ENCODE results near the gene HIGD1B. TPM values are rescaled to one million over a fixed set of nuclear protein-coding genes. Genes with fewer than 3 reads are reported as not detected.

The HIGD1B gene
- total RNA-seq, 1 donor from 2014 or later, result 8.9 TPM

- Histone ChIP-seq H3K36me3 (ENCODE audit: control insufficient read depth in 3 of 3, insufficient read depth in 3 of 3, low read length in 3 of 3) (peaks cover 67 to 79% (median 74%) of the 10 kb centered on the region in 3 donors), H3K27me3 (ENCODE audit: control insufficient read depth in 3 of 3, insufficient read depth in 3 of 3, low read length in 3 of 3) (no peaks in the 10 kb centered on the region), H3K9ac (ENCODE audit: low read depth in 1 of 3, low read length in 3 of 3) (no peak overlapping the region), H3K27ac (ENCODE audit: low read depth, low read length) (no peak overlapping the region), H3K4me1 (ENCODE audit: control insufficient read depth in 3 of 3, insufficient read depth in 3 of 3, low read length in 3 of 3) (peaks cover 0 to 4% (median 4%) of the 10 kb centered on the region in 3 donors), H3K4me3 (ENCODE audit: low read length in 3 of 3) (no peak overlapping the region), H3K9me3 (ENCODE audit: control insufficient read depth in 3 of 3, low read length in 3 of 3) (no peaks in the 10 kb centered on the region)
Measured at GRCh38 chr17:44854192-44854591, 6.5 kb downstream of the HIGD1B start.

DNA sequence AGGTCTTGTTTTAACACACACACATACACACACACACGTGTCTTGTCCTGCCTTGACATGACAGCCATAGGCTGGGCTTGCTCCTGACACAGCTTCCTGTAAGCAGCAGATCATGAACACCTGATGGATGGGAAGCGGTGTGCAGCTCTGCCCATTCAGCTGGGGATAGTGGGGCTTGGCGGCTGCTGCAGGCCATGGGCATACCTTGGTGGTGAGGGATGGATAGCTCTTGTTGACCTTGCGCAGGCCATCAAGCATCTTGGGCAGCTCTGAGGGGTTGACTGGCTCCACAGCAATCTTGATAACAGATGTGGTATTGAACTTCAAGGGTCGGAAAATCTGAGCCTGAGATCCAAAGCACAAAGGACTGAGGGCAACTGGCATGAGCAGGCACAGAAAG is 12.0 kb downstream of the HIGD1B start:
- H3K27me3 ChIP-seq (ENCODE audit: control insufficient read depth in 3 of 3, insufficient read depth in 3 of 3, low read length in 3 of 3), result no peaks in the 10 kb centered on the region
- H3K36me3 ChIP-seq (ENCODE audit: control insufficient read depth in 3 of 3, insufficient read depth in 3 of 3, low read length in 3 of 3), result peaks cover 72 to 90% (median 77%) of the 10 kb centered on the region in 3 donors

DNA sequence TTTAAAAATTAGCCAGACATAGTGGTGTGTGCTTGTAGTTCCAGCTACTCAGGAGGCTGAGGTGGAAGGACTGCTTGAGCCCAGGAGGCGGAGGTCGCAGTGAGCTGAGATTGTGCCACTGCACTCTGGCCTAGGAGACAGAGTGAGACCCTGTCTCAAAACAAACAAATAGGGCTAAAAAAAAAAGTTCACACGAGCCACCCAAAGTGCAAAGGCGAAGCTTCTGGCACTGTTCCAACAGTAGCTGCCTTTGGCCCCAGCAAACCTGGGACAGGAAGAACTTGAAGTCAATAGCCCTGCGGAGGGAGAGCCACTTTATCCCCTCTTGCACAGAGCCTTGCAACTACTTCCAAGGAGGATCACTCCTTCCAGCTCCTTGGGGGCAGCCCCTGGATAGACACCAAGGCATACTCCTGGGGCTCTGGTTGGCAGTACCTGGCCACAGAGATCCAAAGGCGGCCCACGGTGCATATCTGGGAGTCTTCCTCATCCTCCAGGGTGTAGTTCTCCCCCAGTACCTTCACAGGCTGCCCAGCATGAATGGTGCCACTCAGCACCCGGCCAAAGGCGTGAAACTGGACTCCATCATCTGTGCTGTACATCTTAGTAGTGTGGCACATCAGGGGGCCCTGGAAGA is 14.7 kb downstream of the HIGD1B start:
- H3K36me3 ChIP-seq (ENCODE audit: control insufficient read depth in 3 of 3, insufficient read depth in 3 of 3, low read length in 3 of 3), result peaks cover 56 to 75% (median 72%) of the 10 kb centered on the region in 3 donors
- no peaks in the 10 kb centered on the region for H3K4me1 ChIP-seq (ENCODE audit: control insufficient read depth in 3 of 3, insufficient read depth in 3 of 3, low read length in 3 of 3)
- no peak overlapping the region for H3K4me3 ChIP-seq (ENCODE audit: low read length in 3 of 3)
- no peak overlapping the region for H3K27ac ChIP-seq (ENCODE audit: low read depth, low read length)
- no peaks in the 10 kb centered on the region for H3K9me3 ChIP-seq (ENCODE audit: control insufficient read depth in 3 of 3, low read length in 3 of 3)
- H3K9ac ChIP-seq (ENCODE audit: low read depth in 1 of 3, low read length in 3 of 3), result no peak overlapping the region
- no peaks in the 10 kb centered on the region for H3K27me3 ChIP-seq (ENCODE audit: control insufficient read depth in 3 of 3, insufficient read depth in 3 of 3, low read length in 3 of 3)

More for the DNA sequence above, 12.0 kb downstream of the HIGD1B start:
- H3K9me3 ChIP-seq (ENCODE audit: control insufficient read depth in 3 of 3, low read length in 3 of 3), result no peaks in the 10 kb centered on the region
- H3K4me3 ChIP-seq (ENCODE audit: low read length in 3 of 3), result no peak overlapping the region
- H3K9ac ChIP-seq (ENCODE audit: low read depth in 1 of 3, low read length in 3 of 3), result no peak overlapping the region
- H3K27ac ChIP-seq (ENCODE audit: low read depth, low read length), result no peak overlapping the region
- H3K4me1 ChIP-seq (ENCODE audit: control insufficient read depth in 3 of 3, insufficient read depth in 3 of 3, low read length in 3 of 3), result no peaks in the 10 kb centered on the region

DNA sequence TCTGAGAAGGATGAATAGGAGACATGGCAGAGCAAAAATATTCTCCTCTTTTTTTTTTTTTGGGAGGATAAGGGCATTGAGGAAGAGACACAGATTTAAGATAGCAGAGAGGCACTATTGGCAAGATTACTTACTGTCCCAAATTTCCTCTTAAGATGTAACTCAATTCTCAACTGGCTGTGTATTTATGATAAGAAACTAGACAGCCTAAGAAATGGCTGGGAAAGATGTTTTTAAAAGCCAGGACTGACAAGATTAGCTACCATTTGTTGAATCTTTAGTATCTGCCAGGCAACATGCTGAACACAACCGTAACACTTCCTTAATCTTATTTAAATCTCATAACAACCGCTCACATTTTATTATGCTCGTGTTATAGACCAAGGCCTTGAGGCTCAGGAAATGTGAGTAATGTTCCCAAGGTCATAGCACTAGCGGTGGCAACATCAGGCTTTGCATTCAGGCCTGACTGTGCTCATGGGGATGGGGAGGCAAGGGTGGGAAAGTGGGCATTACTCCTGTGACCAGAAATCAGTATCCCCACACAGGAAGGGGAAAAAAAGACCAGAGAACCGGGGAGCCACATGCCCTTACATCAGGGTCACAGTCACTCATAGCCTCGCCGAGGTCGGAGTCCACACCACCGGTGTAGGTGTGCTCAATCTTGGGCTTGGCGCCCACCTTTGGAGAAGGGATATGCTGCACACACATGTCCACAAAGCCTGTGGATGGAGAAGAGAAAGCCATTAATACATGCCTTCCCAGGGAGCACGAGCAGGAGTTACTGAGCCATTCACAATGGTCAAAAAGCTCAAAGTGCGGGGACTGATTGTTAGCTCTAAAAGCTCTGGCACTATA is 15.6 kb downstream of the HIGD1B start:
- Histone ChIP-seq H3K9me3 (ENCODE audit: control insufficient read depth in 3 of 3, low read length in 3 of 3) (no peaks in the 10 kb centered on the region), H3K27me3 (ENCODE audit: control insufficient read depth in 3 of 3, insufficient read depth in 3 of 3, low read length in 3 of 3) (no peaks in the 10 kb centered on the region), H3K9ac (ENCODE audit: low read depth in 1 of 3, low read length in 3 of 3) (no peak overlapping the region), H3K4me1 (ENCODE audit: control insufficient read depth in 3 of 3, insufficient read depth in 3 of 3, low read length in 3 of 3) (no peaks in the 10 kb centered on the region), H3K4me3 (ENCODE audit: low read length in 3 of 3) (no peak overlapping the region), H3K36me3 (ENCODE audit: control insufficient read depth in 3 of 3, insufficient read depth in 3 of 3, low read length in 3 of 3) (peaks cover 51 to 78% (median 73%) of the 10 kb centered on the region in 3 donors), H3K27ac (ENCODE audit: low read depth, low read length) (no peak overlapping the region)

GRCh38 chr17:44864831-44865230 is 17.1 kb downstream of the HIGD1B start:
- H3K27ac ChIP-seq (ENCODE audit: low read depth, low read length), result no peak overlapping the region
- H3K9me3 ChIP-seq (ENCODE audit: control insufficient read depth in 3 of 3, low read length in 3 of 3), result no peaks in the 10 kb centered on the region
- H3K4me1 ChIP-seq (ENCODE audit: control insufficient read depth in 3 of 3, insufficient read depth in 3 of 3, low read length in 3 of 3), result no peaks in the 10 kb centered on the region
- no peak overlapping the region for H3K4me3 ChIP-seq (ENCODE audit: low read length in 3 of 3)
- H3K27me3 ChIP-seq (ENCODE audit: control insufficient read depth in 3 of 3, insufficient read depth in 3 of 3, low read length in 3 of 3), result no peaks in the 10 kb centered on the region
- H3K36me3 ChIP-seq (ENCODE audit: control insufficient read depth in 3 of 3, insufficient read depth in 3 of 3, low read length in 3 of 3), result peaks cover 38 to 76% (median 66%) of the 10 kb centered on the region in 3 donors
- H3K9ac ChIP-seq (ENCODE audit: low read depth in 1 of 3, low read length in 3 of 3), result peak overlapping the region in 1 of 3 donors; percentile 16

DNA sequence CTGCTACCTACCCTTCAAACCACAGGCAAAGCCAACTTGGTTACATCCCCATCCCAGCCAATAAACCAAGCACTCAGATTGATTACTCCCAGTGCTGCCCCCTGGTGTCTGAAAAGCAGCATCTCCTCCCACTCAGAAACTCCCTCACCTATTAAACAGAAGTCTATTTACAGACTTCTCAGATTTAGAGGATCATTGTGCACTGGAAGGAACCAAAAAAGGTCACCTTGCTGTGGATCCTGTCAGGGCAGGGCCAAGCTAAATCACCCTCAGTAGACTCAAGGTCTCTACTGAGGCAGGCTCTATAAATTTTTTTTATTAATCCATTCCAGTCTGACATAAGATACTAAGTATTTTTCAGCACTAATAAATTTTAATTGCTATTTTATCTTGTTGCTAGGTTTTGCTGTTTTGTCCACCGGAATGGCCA is 17.6 kb downstream of the HIGD1B start:
- Histone ChIP-seq H3K36me3 (ENCODE audit: control insufficient read depth in 3 of 3, insufficient read depth in 3 of 3, low read length in 3 of 3) (peaks cover 35 to 76% (median 62%) of the 10 kb centered on the region in 3 donors), H3K27me3 (ENCODE audit: control insufficient read depth in 3 of 3, insufficient read depth in 3 of 3, low read length in 3 of 3) (no peaks in the 10 kb centered on the region), H3K9ac (ENCODE audit: low read depth in 1 of 3, low read length in 3 of 3) (no peak overlapping the region), H3K27ac (ENCODE audit: low read depth, low read length) (no peak overlapping the region), H3K4me1 (ENCODE audit: control insufficient read depth in 3 of 3, insufficient read depth in 3 of 3, low read length in 3 of 3) (no peaks in the 10 kb centered on the region), H3K4me3 (ENCODE audit: low read length in 3 of 3) (no peak overlapping the region), H3K9me3 (ENCODE audit: control insufficient read depth in 3 of 3, low read length in 3 of 3) (no peaks in the 10 kb centered on the region)

DNA sequence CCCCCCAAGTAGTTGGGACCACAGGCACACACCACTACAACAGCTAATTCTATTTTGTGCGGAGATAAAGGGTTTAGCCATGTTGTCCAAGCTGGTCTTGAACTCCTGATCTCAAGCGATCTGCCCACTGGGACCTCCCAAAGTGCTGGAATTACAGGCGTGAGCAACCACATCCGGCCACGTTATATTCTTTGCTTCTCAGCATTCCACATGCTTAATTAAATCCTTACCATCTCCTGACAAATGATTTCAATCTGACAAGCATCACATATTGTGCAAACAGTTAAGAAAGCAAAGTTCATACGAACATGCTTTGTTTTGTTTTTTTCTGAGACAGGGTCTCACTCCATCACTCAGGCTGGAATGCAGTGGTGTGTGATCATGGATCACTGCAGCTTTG is 18.2 kb downstream of the HIGD1B start:
- Histone ChIP-seq H3K9ac (ENCODE audit: low read depth in 1 of 3, low read length in 3 of 3) (no peak overlapping the region), H3K4me3 (ENCODE audit: low read length in 3 of 3) (no peak overlapping the region), H3K36me3 (ENCODE audit: control insufficient read depth in 3 of 3, insufficient read depth in 3 of 3, low read length in 3 of 3) (peaks cover 31 to 73% (median 60%) of the 10 kb centered on the region in 3 donors), H3K27me3 (ENCODE audit: control insufficient read depth in 3 of 3, insufficient read depth in 3 of 3, low read length in 3 of 3) (no peaks in the 10 kb centered on the region), H3K9me3 (ENCODE audit: control insufficient read depth in 3 of 3, low read length in 3 of 3) (no peaks in the 10 kb centered on the region), H3K4me1 (ENCODE audit: control insufficient read depth in 3 of 3, insufficient read depth in 3 of 3, low read length in 3 of 3) (no peaks in the 10 kb centered on the region), H3K27ac (ENCODE audit: low read depth, low read length) (no peak overlapping the region)

- Histone ChIP-seq H3K36me3 (ENCODE audit: control insufficient read depth in 3 of 3, insufficient read depth in 3 of 3, low read length in 3 of 3) (peaks cover 26 to 69% (median 59%) of the 10 kb centered on the region in 3 donors), H3K9me3 (ENCODE audit: control insufficient read depth in 3 of 3, low read length in 3 of 3) (no peaks in the 10 kb centered on the region), H3K27me3 (ENCODE audit: control insufficient read depth in 3 of 3, insufficient read depth in 3 of 3, low read length in 3 of 3) (no peaks in the 10 kb centered on the region), H3K27ac (ENCODE audit: low read depth, low read length) (no peak overlapping the region), H3K4me1 (ENCODE audit: control insufficient read depth in 3 of 3, insufficient read depth in 3 of 3, low read length in 3 of 3) (peaks cover 13 to 14% (median 13%) of the 10 kb centered on the region in 3 donors), H3K4me3 (ENCODE audit: low read length in 3 of 3) (no peak overlapping the region), H3K9ac (ENCODE audit: low read depth in 1 of 3, low read length in 3 of 3) (no peak overlapping the region)
Measured at GRCh38 chr17:44867841-44868240, 20.2 kb downstream of the HIGD1B start.

DNA sequence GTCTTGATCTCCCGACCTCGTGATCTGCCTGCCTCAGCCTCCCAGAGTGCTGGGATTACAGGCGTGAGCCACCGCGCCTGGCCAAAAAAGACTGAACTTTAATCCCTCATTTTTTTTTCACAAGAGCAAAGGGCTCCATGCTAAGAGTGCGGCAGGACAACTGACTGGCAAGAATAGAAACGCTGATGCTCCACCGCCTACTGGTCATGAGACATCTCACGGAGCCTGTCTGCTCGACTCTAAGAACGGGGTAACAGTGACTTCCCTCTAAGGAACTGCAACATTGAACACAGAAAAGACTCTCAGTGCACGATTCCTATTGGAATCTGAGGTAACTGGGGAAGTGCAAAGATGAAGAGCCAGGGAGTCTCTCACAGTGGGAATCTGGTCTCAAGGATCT is 23.9 kb downstream of the HIGD1B start:
- no peaks in the 10 kb centered on the region for H3K27me3 ChIP-seq (ENCODE audit: control insufficient read depth in 3 of 3, insufficient read depth in 3 of 3, low read length in 3 of 3)
- no peaks in the 10 kb centered on the region for H3K9me3 ChIP-seq (ENCODE audit: control insufficient read depth in 3 of 3, low read length in 3 of 3)
- H3K4me1 ChIP-seq (ENCODE audit: control insufficient read depth in 3 of 3, insufficient read depth in 3 of 3, low read length in 3 of 3), result peaks cover 14 to 20% (median 14%) of the 10 kb centered on the region in 3 donors
- no peak overlapping the region for H3K9ac ChIP-seq (ENCODE audit: low read depth in 1 of 3, low read length in 3 of 3)
- H3K4me3 ChIP-seq (ENCODE audit: low read length in 3 of 3), result no peak overlapping the region
- H3K36me3 ChIP-seq (ENCODE audit: control insufficient read depth in 3 of 3, insufficient read depth in 3 of 3, low read length in 3 of 3), result peaks cover 11 to 60% (median 49%) of the 10 kb centered on the region in 3 donors
- H3K27ac ChIP-seq (ENCODE audit: low read depth, low read length), result no peak overlapping the region
